ENCODE data around the gene SPSB2.
A peak's percentile ranks its signal among the peaks of the same experiment; 100 is the strongest.

The SPSB2 gene

DNA sequence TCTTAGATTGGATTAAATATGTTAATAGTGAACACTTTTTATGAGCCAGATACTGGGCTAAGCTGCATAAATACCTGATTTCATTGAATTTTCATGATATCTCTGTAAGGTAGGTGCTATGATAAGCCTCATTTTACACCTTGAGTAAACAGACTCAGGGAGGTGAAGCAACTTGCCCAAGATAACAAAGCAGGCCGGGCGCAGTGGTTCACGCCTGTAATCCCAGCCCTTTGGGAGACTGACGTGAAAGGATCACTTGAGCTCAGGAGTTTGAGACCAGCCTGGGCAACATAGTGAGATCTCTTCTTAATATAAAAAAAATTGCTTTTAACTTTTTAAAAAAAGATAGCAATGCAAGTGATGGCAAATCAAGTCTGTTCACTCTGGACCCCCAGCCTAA, 31.0 kb downstream of the SPSB2 start:
- H3K27me3 ChIP-seq (replicated peaks; ENCODE audit: control insufficient read depth, insufficient read depth, low read length) = no peaks in the 10 kb centered on the region
- TF ChIP-seq, protein P1, sequence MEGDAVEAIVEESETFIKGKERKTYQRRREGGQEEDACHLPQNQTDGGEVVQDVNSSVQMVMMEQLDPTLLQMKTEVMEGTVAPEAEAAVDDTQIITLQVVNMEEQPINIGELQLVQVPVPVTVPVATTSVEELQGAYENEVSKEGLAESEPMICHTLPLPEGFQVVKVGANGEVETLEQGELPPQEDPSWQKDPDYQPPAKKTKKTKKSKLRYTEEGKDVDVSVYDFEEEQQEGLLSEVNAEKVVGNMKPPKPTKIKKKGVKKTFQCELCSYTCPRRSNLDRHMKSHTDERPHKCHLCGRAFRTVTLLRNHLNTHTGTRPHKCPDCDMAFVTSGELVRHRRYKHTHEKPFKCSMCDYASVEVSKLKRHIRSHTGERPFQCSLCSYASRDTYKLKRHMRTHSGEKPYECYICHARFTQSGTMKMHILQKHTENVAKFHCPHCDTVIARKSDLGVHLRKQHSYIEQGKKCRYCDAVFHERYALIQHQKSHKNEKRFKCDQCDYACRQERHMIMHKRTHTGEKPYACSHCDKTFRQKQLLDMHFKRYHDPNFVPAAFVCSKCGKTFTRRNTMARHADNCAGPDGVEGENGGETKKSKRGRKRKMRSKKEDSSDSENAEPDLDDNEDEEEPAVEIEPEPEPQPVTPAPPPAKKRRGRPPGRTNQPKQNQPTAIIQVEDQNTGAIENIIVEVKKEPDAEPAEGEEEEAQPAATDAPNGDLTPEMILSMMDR (IDR thresholded peaks at IDR 0.05; ENCODE audit: insufficient read depth, low read length, poor library complexity, severe bottlenecking) = no peak
- no peak overlapping the region for H3K4me3 ChIP-seq (replicated peaks; ENCODE audit: low read depth, low read length)
- peaks cover 4% of the 10 kb centered on the region for H3K36me3 ChIP-seq (ENCODE audit: control insufficient read depth, insufficient read depth, low read length)
- DNase-seq (ENCODE audit: extremely low read depth, insufficient read length) = no peak

DNA sequence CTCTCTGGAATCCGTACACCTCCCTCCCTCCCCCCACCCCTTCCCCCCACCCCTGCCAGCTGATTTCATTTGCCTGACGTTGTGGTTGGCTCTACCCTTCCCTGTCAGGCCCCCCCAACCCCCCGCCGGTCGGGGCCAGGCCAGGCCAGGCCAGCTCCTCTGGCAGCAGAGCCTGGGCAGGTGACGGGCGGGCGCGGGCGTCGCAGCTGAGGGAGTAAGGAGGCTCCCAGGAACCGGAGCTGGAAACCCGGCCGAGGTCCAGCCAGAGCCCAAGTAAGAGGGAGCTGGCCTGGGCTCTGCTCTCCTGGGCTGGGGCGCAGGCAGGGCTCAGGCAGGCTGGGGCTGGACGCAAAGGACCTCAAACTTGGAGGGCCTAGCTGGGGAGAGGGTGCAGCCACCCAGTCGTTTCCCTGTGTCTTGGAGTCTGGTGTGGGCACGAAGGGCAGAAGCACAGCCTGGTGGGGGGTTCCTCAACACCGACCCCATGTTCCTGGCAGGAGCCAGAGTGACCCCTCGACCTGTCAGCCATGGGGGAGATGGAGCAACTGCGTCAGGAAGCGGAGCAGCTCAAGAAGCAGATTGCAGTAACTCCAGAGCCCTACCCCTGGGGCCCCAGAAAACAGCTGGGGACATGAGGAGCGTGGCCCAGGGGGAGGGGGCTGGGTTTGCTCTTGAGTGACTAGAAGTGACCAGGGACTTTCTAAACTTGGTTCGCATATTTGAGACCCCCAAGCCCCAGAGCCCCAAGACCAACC, 32.2 kb downstream of the SPSB2 start, which contains the start of gene GNB3:
Gene GNB3, plus strand, starts transcription at position 165 of the 755 bp plus-strand sequence. Its CDS starts 363 bp downstream, at position 528.
- no peak within 1 kb of the TSS for H3K4me3 ChIP-seq (replicated peaks; ENCODE audit: low read depth, low read length)
- TF ChIP-seq, protein P1 (IDR thresholded peaks at IDR 0.05; ENCODE audit: insufficient read depth, low read length, poor library complexity, severe bottlenecking) = no peak
- no peak for DNase-seq (ENCODE audit: extremely low read depth, insufficient read length)
- no peaks in the 10 kb centered on the region for H3K27me3 ChIP-seq (replicated peaks; ENCODE audit: control insufficient read depth, insufficient read depth, low read length)
- H3K36me3 ChIP-seq (ENCODE audit: control insufficient read depth, insufficient read depth, low read length) = peaks cover under 1% of the 10 kb centered on the region; the same call in 1 of the 2 replicates

DNA sequence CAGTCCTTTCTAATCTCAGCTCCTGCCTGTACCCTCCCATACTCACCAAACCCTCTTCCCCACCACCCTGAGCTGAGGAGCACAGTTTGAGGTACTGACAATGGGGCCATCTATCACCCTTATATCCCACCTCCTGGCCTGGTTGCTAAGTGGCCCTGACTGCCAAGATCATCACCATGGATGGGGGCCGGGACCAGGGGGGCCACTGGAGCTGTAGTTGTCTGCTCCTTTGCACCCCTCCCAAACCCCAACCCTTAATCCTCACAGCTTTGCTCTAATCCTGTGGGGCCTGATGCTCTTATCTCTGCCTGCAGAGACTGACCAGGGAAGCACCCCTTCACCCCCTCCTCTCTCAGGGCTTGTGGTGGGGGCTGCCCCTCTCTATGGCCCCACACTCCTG, 32.8 kb downstream of the SPSB2 start:
- Histone ChIP-seq H3K4me3 (replicated peaks; ENCODE audit: low read depth, low read length) (no peak overlapping the region), H3K27me3 (replicated peaks; ENCODE audit: control insufficient read depth, insufficient read depth, low read length) (no peaks in the 10 kb centered on the region), H3K36me3 (ENCODE audit: control insufficient read depth, insufficient read depth, low read length) (no peaks in the 10 kb centered on the region; the same call in 1 of the 2 replicates)
- TF ChIP-seq, protein P1 (IDR thresholded peaks at IDR 0.05; ENCODE audit: insufficient read depth, low read length, poor library complexity, severe bottlenecking) = no peak
- DNase-seq (ENCODE audit: extremely low read depth, insufficient read length) = no peak

DNA sequence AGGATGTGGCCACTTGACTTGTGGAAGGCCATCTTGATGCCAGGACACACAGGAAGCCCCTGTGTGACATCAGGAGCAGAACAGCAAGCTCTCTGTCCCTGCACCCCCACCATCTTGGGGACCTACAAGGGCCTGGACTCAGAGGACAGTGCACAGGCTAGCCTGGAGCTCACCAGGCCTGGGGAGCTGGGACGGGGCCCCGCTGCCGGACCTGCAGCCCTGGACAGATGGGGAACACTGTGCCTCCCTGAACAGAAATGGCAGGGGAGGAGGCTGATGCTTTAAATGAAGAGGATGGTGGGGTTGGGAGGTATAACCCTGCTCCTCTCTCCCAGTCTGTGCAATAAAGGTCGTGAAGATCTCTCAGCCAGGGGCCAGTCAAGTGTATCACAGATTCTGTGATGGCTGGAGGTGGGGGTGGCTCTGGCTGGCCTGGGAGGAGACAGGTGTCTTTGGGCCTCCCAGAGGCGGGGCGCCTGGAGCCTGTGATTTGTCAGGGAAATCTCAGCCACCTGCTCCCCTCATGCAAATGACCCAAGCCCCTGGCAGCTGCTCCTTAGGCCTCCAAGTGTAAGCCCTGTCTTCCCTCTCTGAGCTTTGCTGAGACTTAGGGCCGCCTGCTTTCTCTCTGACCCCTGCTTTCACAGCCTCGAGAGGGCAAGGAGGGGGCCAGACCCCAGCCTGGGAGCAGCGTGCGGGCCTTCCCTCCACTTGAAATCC, 33.5 kb downstream of the SPSB2 start:
- no peaks in the 10 kb centered on the region for H3K27me3 ChIP-seq (replicated peaks; ENCODE audit: control insufficient read depth, insufficient read depth, low read length)
- DNase-seq (ENCODE audit: extremely low read depth, insufficient read length) = peak; percentile 66
- TF ChIP-seq, protein P1 (IDR thresholded peaks at IDR 0.05; ENCODE audit: insufficient read depth, low read length, poor library complexity, severe bottlenecking) = no peak

DNA sequence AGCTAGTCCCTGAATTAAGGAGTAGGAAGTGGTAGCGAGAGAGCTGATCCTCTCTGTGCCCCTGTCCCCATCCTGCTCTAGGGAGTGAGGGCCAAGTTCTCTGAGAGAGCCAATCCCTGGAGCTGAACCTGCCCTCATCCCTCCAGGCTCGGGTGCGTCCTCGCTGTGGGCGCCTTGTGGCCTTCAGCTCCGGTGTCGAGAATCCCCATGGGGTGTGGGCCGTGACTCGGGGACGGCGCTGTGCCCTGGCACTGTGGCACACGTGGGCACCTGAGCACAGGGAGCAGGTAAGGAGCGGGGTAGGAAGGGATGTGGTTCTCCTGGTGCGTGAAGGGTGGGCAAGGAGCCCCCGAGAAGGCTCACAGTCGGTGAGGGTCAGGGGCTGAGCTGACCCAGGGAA, 34.2 kb downstream of the SPSB2 start:
- H3K27me3 ChIP-seq (replicated peaks; ENCODE audit: control insufficient read depth, insufficient read depth, low read length) = no peaks in the 10 kb centered on the region
- no peaks in the 10 kb centered on the region for H3K36me3 ChIP-seq (ENCODE audit: control insufficient read depth, insufficient read depth, low read length)
- DNase-seq (ENCODE audit: extremely low read depth, insufficient read length) = no peak
- no peak overlapping the region for H3K4me3 ChIP-seq (replicated peaks; ENCODE audit: low read depth, low read length)
- TF ChIP-seq, protein P1 (IDR thresholded peaks at IDR 0.05; ENCODE audit: insufficient read depth, low read length, poor library complexity, severe bottlenecking) = no peak

More for the DNA sequence above, 33.5 kb downstream of the SPSB2 start:
- H3K4me3 ChIP-seq (replicated peaks; ENCODE audit: low read depth, low read length) = no peak overlapping the region
- no peaks in the 10 kb centered on the region for H3K36me3 ChIP-seq (ENCODE audit: control insufficient read depth, insufficient read depth, low read length)
